HEK293 (cell line): Measurements from ENCODE around the gene MAP3K12.
A peak's percentile ranks its signal among the peaks of the same experiment; 100 is the strongest.

Experiments
- CTCF ChIA-PET: fragments of 350-600 bp; formaldehyde crosslinking; extraction: SDS; loops from one replicate; lab custom pipeline; 2021; ENCODE audit warnings: antibody characterized with exemption; lab: Yijun Ruan, JAX
- POLR2A ChIA-PET: fragments of 300-600 bp; formaldehyde crosslinking; extraction: SDS; loops from one replicate; lab custom pipeline; 2020; ENCODE audit warnings: antibody characterized with exemption, inconsistent platforms; lab: Yijun Ruan, JAX
- H3K27ac ChIP-seq: fragments of 200-500 bp; sonication (Bioruptor generic); 2 replicates; pipeline ENCODE4 v1.5.1; 2014; ENCODE audit warnings: low read depth, low read length, control low read depth, inconsistent platforms; ENCODE audit errors: extremely low read depth
- H3K36me3 ChIP-seq, 2 experiments: fragments of 200-500 bp in 1 of 2; sonication (Bioruptor generic) in 1 of 2; 1 replicate in 1 of 2; 2 replicates in 1 of 2; pipeline ENCODE4 v1.5.1; 2014 to 2017; ENCODE audit warnings: inconsistent platforms in 2 of 2, low read length in 2 of 2; ENCODE audit not compliant: control insufficient read depth in 2 of 2, insufficient read depth in 1 of 2
- H3K4me1 ChIP-seq: fragments of 200-500 bp; sonication (Bioruptor generic); 2 replicates; pipeline ENCODE4 v1.5.1; 2014; ENCODE audit warnings: mild to moderate bottlenecking, low read length, inconsistent platforms; ENCODE audit not compliant: control insufficient read depth, insufficient read depth
- H3K4me3 ChIP-seq: 2 replicates; pipeline ENCODE4 v1.5.1; 2011; ENCODE audit warnings: low read depth, mild to moderate bottlenecking, control low read depth, low read length, moderate library complexity
- H3K9me3 ChIP-seq: fragments of 200-500 bp; sonication (Bioruptor generic); 2 replicates; pipeline ENCODE4 v1.5.1; 2014; ENCODE audit warnings: low read depth, low read length, inconsistent platforms; ENCODE audit not compliant: control insufficient read depth, insufficient read depth
- BCL11B ChIP-seq: fragments of 450-650 bp; formaldehyde crosslinking; IDR thresholded peaks from 2 replicates; pipeline ENCODE4 v1.5.1; 2016; ENCODE audit warnings: low read depth, missing biosample characterization, missing genetic modification characterization
- GLI2 ChIP-seq: fragments of 450-650 bp; formaldehyde crosslinking; IDR thresholded peaks from 2 replicates; pipeline ENCODE4; 2017; ENCODE audit warnings: missing biosample characterization, missing genetic modification characterization, low read depth, borderline replicate concordance
- GLI4 ChIP-seq: fragments of 450-650 bp; formaldehyde crosslinking; IDR thresholded peaks from 2 replicates; pipeline ENCODE4 v1.5.1; 2016; ENCODE audit warnings: missing biosample characterization, missing genetic modification characterization
- KLF8 ChIP-seq: fragments of 450-650 bp; formaldehyde crosslinking; IDR thresholded peaks from 2 replicates; pipeline ENCODE4 v1.5.1; 2016; ENCODE audit warnings: missing biosample characterization, missing genetic modification characterization
- OVOL3 ChIP-seq: fragments of 450-650 bp; formaldehyde crosslinking; IDR thresholded peaks from 2 replicates; pipeline ENCODE4 v1.5.1; 2016; ENCODE audit warnings: missing biosample characterization, missing genetic modification characterization
- PATZ1 ChIP-seq: fragments of 450-650 bp; formaldehyde crosslinking; IDR thresholded peaks from 2 replicates; pipeline ENCODE4 v1.5.1; 2016; ENCODE audit warnings: missing biosample characterization, missing genetic modification characterization
- ZFP69B ChIP-seq: fragments of 450-650 bp; formaldehyde crosslinking; IDR thresholded peaks from 2 replicates; pipeline ENCODE4 v1.5.1; 2016; ENCODE audit warnings: missing biosample characterization, missing genetic modification characterization
- ZNF10 ChIP-seq: fragments of 450-650 bp; formaldehyde crosslinking; IDR thresholded peaks from 2 replicates; pipeline ENCODE4 v1.5.1; 2017; ENCODE audit warnings: missing biosample characterization, missing genetic modification characterization
- ZNF157 ChIP-seq: fragments of 450-650 bp; formaldehyde crosslinking; IDR thresholded peaks from 2 replicates; pipeline ENCODE4 v1.5.1; 2016; ENCODE audit warnings: missing biosample characterization, missing genetic modification characterization
- ZNF354C ChIP-seq: fragments of 450-650 bp; formaldehyde crosslinking; IDR thresholded peaks from 2 replicates; pipeline ENCODE4 v1.5.1; 2016; ENCODE audit warnings: missing biosample characterization, missing genetic modification characterization, low read depth, borderline replicate concordance
- ZNF426 ChIP-seq: fragments of 450-650 bp; formaldehyde crosslinking; IDR thresholded peaks from 2 replicates; pipeline ENCODE4 v1.5.1; 2017; ENCODE audit warnings: missing biosample characterization, missing genetic modification characterization, mild to moderate bottlenecking, inconsistent platforms, moderate library complexity
- ZNF514 ChIP-seq: fragments of 450-650 bp; formaldehyde crosslinking; IDR thresholded peaks from 2 replicates; pipeline ENCODE4 v1.5.1; 2016; ENCODE audit warnings: missing biosample characterization, missing genetic modification characterization
- ZNF560 ChIP-seq: fragments of 450-650 bp; formaldehyde crosslinking; IDR thresholded peaks from 2 replicates; pipeline ENCODE4 v1.5.1; 2017; ENCODE audit warnings: missing biosample characterization, missing genetic modification characterization, borderline replicate concordance
- ZNF654 ChIP-seq: fragments of 450-650 bp; formaldehyde crosslinking; IDR thresholded peaks from 2 replicates; pipeline ENCODE4 v1.5.1; 2016; ENCODE audit warnings: low read depth, missing biosample characterization, missing genetic modification characterization
- ZNF660 ChIP-seq: fragments of 450-650 bp; IDR thresholded peaks from 2 replicates; pipeline ENCODE4 v1.5.1; 2018; ENCODE audit warnings: missing biosample characterization, mild to moderate bottlenecking, missing genetic modification characterization
- ZNF670 ChIP-seq: fragments of 450-650 bp; formaldehyde crosslinking; IDR thresholded peaks from 2 replicates; pipeline ENCODE4 v1.5.1; 2016; ENCODE audit warnings: missing biosample characterization, missing genetic modification characterization, low read depth
- ZNF747 ChIP-seq: fragments of 450-650 bp; formaldehyde crosslinking; IDR thresholded peaks from 2 replicates; pipeline ENCODE4 v1.5.1; 2016; ENCODE audit warnings: missing biosample characterization, missing genetic modification characterization
- ZNF777 ChIP-seq: fragments of 450-650 bp; formaldehyde crosslinking; IDR thresholded peaks from 2 replicates; pipeline ENCODE4 v1.5.1; 2017; ENCODE audit warnings: missing biosample characterization, missing genetic modification characterization, borderline replicate concordance
- ZNF830 ChIP-seq: fragments of 450-650 bp; IDR thresholded peaks from 2 replicates; pipeline ENCODE4 v1.5.0; 2018; ENCODE audit warnings: missing biosample characterization, missing genetic modification characterization, low read depth, mild to moderate bottlenecking, moderate library complexity
- TF ChIP-seq, protein P1 (sequence below): fragments of 450-650 bp; formaldehyde crosslinking; IDR thresholded peaks from 2 replicates; pipeline ENCODE4 v1.5.1; 2016; ENCODE audit warnings: missing biosample characterization, missing genetic modification characterization
- TF ChIP-seq, protein P2 (sequence below): fragments of 450-650 bp; formaldehyde crosslinking; IDR thresholded peaks from 2 replicates; pipeline ENCODE4 v1.5.1; 2017; ENCODE audit warnings: missing biosample characterization, missing genetic modification characterization

MAP3K12 gene

GRCh38 chr12:53523131-53523530, 23.9 kb upstream of the MAP3K12 start (continued):
- TF ChIP-seq PATZ1 (tag by site-specific recombination) (no peak), ZNF354C (tag by site-specific recombination) (no peak), ZNF670 (no peak), ZNF777 (tag by site-specific recombination) (no peak)

GRCh38 chr12:53518381-53518780, 19.1 kb upstream of the MAP3K12 start:
- Histone ChIP-seq H3K4me1 (no peaks in the 10 kb centered on the region), H3K4me3 (no peak overlapping the region), H3K27ac (no peak overlapping the region), H3K9me3 (no peaks in the 10 kb centered on the region), H3K36me3 (peaks cover 25 to 78% of the 10 kb centered on the region in 2 experiments)
- 0 out of 2 replicates have a peak, but pooled peaks have one; percentile 20 for TF ChIP-seq ZNF660
- TF ChIP-seq, protein P1, sequence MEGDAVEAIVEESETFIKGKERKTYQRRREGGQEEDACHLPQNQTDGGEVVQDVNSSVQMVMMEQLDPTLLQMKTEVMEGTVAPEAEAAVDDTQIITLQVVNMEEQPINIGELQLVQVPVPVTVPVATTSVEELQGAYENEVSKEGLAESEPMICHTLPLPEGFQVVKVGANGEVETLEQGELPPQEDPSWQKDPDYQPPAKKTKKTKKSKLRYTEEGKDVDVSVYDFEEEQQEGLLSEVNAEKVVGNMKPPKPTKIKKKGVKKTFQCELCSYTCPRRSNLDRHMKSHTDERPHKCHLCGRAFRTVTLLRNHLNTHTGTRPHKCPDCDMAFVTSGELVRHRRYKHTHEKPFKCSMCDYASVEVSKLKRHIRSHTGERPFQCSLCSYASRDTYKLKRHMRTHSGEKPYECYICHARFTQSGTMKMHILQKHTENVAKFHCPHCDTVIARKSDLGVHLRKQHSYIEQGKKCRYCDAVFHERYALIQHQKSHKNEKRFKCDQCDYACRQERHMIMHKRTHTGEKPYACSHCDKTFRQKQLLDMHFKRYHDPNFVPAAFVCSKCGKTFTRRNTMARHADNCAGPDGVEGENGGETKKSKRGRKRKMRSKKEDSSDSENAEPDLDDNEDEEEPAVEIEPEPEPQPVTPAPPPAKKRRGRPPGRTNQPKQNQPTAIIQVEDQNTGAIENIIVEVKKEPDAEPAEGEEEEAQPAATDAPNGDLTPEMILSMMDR (tag by site-specific recombination): no peak
- TF ChIP-seq ZNF10 (tag by site-specific recombination): peak; percentile 67; the same call in 1 of the 2 replicates
- 0 out of 2 replicates have a peak, but pooled peaks have one; percentile 34 for TF ChIP-seq KLF8
- TF ChIP-seq ZNF830 (tag by site-specific recombination): no peak
- CTCF ChIA-PET: interaction anchor here (2.3 kb wide), 1 partner anchor 10 kb away, joined by 18 read pairs; the partner anchor contains the start of gene NPFF
- POLR2A ChIA-PET: no interaction called here

GRCh38 chr12:53516758-53517455, 17.6 kb upstream of the MAP3K12 start:
- CTCF ChIA-PET: no interaction called here
- peaks cover 25 to 80% of the 10 kb centered on the region in 2 experiments for H3K36me3 ChIP-seq

More at GRCh38 chr12:53516758-53517455, 17.6 kb upstream of the MAP3K12 start:
- Histone ChIP-seq H3K27ac (no peak overlapping the region), H3K4me1 (no peaks in the 10 kb centered on the region), H3K4me3 (no peak overlapping the region), H3K9me3 (no peaks in the 10 kb centered on the region)
- POLR2A ChIA-PET: no interaction called here
- no peak for TF ChIP-seq ZNF514
- TF ChIP-seq GLI2 (tag by site-specific recombination): no peak
- no peak for TF ChIP-seq OVOL3 (tag by site-specific recombination)
- TF ChIP-seq ZNF747 (tag by site-specific recombination): no peak
- no peak for TF ChIP-seq BCL11B (tag by site-specific recombination)
- TF ChIP-seq ZNF654 (tag by site-specific recombination): no peak
- TF ChIP-seq ZNF426 (tag by site-specific recombination): no peak
- TF ChIP-seq GLI4: no peak
- TF ChIP-seq ZNF157: no peak
- no peak for TF ChIP-seq ZNF560 (tag by site-specific recombination)
- TF ChIP-seq, protein P2, sequence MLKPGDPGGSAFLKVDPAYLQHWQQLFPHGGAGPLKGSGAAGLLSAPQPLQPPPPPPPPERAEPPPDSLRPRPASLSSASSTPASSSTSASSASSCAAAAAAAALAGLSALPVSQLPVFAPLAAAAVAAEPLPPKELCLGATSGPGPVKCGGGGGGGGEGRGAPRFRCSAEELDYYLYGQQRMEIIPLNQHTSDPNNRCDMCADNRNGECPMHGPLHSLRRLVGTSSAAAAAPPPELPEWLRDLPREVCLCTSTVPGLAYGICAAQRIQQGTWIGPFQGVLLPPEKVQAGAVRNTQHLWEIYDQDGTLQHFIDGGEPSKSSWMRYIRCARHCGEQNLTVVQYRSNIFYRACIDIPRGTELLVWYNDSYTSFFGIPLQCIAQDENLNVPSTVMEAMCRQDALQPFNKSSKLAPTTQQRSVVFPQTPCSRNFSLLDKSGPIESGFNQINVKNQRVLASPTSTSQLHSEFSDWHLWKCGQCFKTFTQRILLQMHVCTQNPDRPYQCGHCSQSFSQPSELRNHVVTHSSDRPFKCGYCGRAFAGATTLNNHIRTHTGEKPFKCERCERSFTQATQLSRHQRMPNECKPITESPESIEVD (tag by site-specific recombination): no peak
- no peak for TF ChIP-seq ZFP69B (tag by site-specific recombination)
